Subcutaneous preadipocyte (primary cell): ENCODE measurements around the gene CSH1. TPM values are rescaled to one million over a fixed set of nuclear protein-coding genes. Genes with fewer than 3 reads are reported as not detected.

Experiments
- small RNA-seq: library from RNA; depleted of rRNA; stranded (forward); fragments of <200 nt; gene quantifications from one replicate; pipeline ENCODE3, GENCODE V24; 2012
- total RNA-seq: library from RNA; depleted of rRNA; stranded (reverse); fragments of >200 nt; gene quantifications from 2 replicates; pipeline ENCODE4 v1.2.3, GENCODE V29; 2012

CSH1 gene
- total RNA-seq, result not detected in 2 replicates

GRCh38 chr17:63896524-63897354 is at the start of gene CSH1:
CSH1 (minus strand) TSS chr17:63896574; CDS start chr17:63896511, 63 bp downstream.

DNA sequence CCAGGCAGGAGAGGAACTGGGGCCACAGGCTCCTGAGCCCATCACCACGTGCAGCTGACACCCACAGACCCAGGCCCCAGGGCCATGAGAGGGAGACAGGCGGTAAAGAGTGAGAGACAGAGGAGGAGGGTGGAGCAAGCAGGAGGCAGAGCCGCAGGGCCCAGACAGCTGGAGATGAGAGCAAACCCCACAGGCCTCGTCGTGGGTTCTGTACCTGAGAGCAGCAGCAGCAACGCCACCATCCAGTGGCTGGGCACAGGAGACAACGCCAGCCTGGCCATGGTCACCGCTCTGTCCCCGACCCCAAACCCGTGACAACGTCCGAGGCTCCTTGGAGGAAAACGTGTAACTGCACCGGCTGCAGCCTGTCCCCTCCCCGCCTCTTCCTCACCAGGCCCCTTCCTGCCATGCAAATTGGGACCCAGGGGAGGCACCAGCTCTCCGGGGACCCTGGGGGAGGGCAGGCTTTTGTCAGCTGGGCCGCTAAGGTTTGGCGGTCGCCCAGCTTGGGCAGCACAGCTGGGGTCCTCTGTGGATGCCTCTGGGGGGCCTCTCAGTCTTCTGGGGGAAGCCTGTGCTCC is 35.7 kb upstream of the CSH1 start, which contains the start of gene CD79B:
TSS of gene CD79B (minus strand) at position 351 of the 581 bp plus-strand sequence. CDS start at position 281, 70 bp downstream.

GRCh38 chr17:63918789-63919305 is 22.5 kb upstream of the CSH1 start, which contains the start of gene GH1:
GH1 (minus strand) TSS chr17:63918839; CDS start chr17:63918776, 63 bp downstream.

GRCh38 chr17:63911041-63911635 is 14.8 kb upstream of the CSH1 start, which contains the start of gene CSHL1:
CSHL1 (minus strand) TSS chr17:63911258; CDS start chr17:63911196, 62 bp downstream.

DNA sequence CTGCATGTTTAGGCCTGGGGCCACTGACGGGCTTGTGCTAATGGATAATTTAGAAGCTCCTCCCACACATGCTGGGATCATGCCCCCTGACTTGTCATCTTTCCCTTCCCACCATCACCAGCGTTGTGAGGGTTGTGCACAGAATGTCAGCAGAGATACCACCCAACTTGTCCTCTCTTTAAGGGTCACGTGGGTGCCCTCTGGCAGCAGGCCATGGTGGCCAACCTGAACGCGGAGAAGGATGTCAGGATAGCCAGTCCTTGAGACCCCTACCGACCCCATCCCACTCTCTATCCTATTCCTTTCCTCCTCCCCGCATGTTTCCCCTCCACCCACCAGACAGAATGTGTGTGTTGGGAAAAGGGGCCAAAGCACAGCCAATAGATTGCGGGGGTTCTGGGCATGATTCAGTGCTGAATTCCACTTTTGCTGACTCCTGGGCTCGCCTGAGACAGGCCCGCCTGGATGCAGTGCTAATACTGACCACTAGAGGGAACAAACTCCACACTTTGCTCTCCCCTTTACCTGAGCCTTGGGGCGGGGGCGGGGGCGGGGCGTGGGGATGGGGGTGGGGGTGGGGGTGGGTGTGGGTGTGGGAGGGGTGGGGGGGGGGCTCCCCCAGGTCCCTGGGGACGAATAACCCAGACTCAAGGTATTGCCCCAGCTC is 14.3 kb downstream of the CSH1 start, which contains the start of gene GH2:
TSS of gene GH2 (minus strand) at position 10 of the 667 bp plus-strand sequence. CDS start 143 bp downstream, outside the sequence.

GRCh38 chr17:63873577-63873976 is 22.8 kb downstream of the CSH1 start, which contains the start of gene CSH2:
CSH2 (minus strand) TSS chr17:63873677; CDS start chr17:63873614, 63 bp downstream.

Small RNA genes within 50 kb of the gene (small RNA-seq; reads per million reads assigned to genes)
- gene AC040958.1, result not detected
- gene AC127029.1, result not detected
- not detected for gene GH1

Other genes with a start within 250 kb of the CSH1 start
- 1.8 and 4.7 TPM in 2 replicates for gene LIMD2, start 196.4 kb downstream of the CSH1 start, total RNA-seq
- gene STRADA, start 154.8 kb downstream of the CSH1 start, total RNA-seq, result 28.3 and 29.1 TPM in 2 replicates
- 62.5 and 66.7 TPM in 2 replicates for gene CCDC47, start 123.0 kb downstream of the CSH1 start, total RNA-seq
- 55.9 and 65.3 TPM in 2 replicates for gene DDX42, start 122.4 kb downstream of the CSH1 start, total RNA-seq
- 48.9 and 56.6 TPM in 2 replicates for gene PSMC5, start 69.1 kb downstream of the CSH1 start, total RNA-seq
- gene FTSJ3, start 68.9 kb downstream of the CSH1 start, total RNA-seq, result 56.6 and 64.7 TPM in 2 replicates
- gene SMARCD2, start 53.9 kb downstream of the CSH1 start, total RNA-seq, result 142 and 174 TPM in 2 replicates
- gene CSH2, start 22.9 kb downstream of the CSH1 start, total RNA-seq, result not detected in 2 replicates
- gene GH2, start 14.6 kb downstream of the CSH1 start, total RNA-seq, result not detected in 2 replicates
- gene CSHL1, start 14.7 kb upstream of the CSH1 start, total RNA-seq, result not detected in 2 replicates
- gene GH1, start 22.3 kb upstream of the CSH1 start, total RNA-seq, result not detected in 2 replicates
- 0.39 TPM in 1 of 2 replicates, not detected in the other for gene CD79B, start 35.8 kb upstream of the CSH1 start, total RNA-seq
- gene SCN4A, start 76.3 kb upstream of the CSH1 start, total RNA-seq, result under 0.01 TPM in 1 of 2 replicates, not detected in the other
- gene PRR29, start 101.8 kb upstream of the CSH1 start, total RNA-seq, result 0.73 and 2.0 TPM in 2 replicates
- gene ICAM2, start 124.1 kb upstream of the CSH1 start, total RNA-seq, result 15.1 and 33.0 TPM in 2 replicates
- 4.8 and 6.5 TPM in 2 replicates for gene ERN1, start 233.6 kb upstream of the CSH1 start, total RNA-seq